Measurements from ENCODE around the gene NBAS.

DNA sequence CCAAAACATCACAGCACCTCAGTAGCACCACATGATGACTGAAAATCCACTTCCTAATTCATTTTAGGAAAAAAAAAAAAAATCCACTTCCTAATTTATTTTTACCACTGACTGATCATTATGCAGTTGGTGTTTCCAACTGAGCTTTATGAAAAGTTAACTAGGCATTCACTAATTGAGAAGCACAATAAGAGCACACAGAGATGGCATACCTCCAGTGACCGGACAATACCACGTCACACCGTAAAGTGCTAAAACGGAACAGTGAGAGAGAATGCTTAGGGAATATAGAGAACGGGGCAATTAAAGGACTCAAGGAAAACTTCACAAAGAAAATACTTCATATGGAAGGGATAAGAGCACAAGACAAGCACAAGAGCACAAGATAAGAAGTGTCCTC, 212.5 kb downstream of the NBAS start:
- TF ChIP-seq EZH2 (IDR thresholded peaks at IDR 0.05; ENCODE audit: insufficient read depth, poor library complexity, severe bottlenecking) (no peak), EZH2phosphoT487 (IDR thresholded peaks at IDR 0.05; ENCODE audit: insufficient read depth, low read depth) (no peak)

All from GM23248 (cell line).